Activated CD8-positive, alpha-beta memory T cell treated with anti-CD3 and anti-CD28 coated beads, Interleukin-2, amount 50 U/mL, for 1 hour (primary cell): Measurements from ENCODE around the gene DNM1L.

Source experiments
- DNase-seq: peaks from one replicate; pipeline ENCODE4 v3.0.0-alpha.2; 2020; ENCODE audit errors: extremely low read depth

The DNM1L gene

GRCh38 chr12:32756476-32757066, 77.5 kb downstream of the DNM1L start:
- no peak for DNase-seq

- DNase-seq = no peak
Measured at GRCh38 chr12:32757157-32757556, 78.1 kb downstream of the DNM1L start.

- no peak for DNase-seq
Measured at GRCh38 chr12:32761716-32762115, 82.6 kb downstream of the DNM1L start.

- no peak for DNase-seq
Measured at GRCh38 chr12:32765906-32766305, 86.8 kb downstream of the DNM1L start.

- DNase-seq = no peak
Measured at GRCh38 chr12:32768518-32768917, 89.4 kb downstream of the DNM1L start.

- DNase-seq = no peak
Measured at GRCh38 chr12:32770141-32770540, 91.0 kb downstream of the DNM1L start.

- no peak for DNase-seq
Measured at GRCh38 chr12:32773691-32774090, 94.6 kb downstream of the DNM1L start.

- DNase-seq = no peak
Measured at GRCh38 chr12:32776258-32776657, 97.2 kb downstream of the DNM1L start.

GRCh38 chr12:32777159-32777558, 98.1 kb downstream of the DNM1L start:
- DNase-seq = no peak

GRCh38 chr12:32777691-32778175, 98.6 kb downstream of the DNM1L start:
- DNase-seq = no peak

GRCh38 chr12:32780071-32780470, 101.0 kb downstream of the DNM1L start:
- DNase-seq = no peak

GRCh38 chr12:32783029-32783428, 103.9 kb downstream of the DNM1L start:
- DNase-seq = no peak

GRCh38 chr12:32785557-32785956, 106.5 kb downstream of the DNM1L start:
- DNase-seq = no peak

- no peak for DNase-seq
Measured at GRCh38 chr12:32788405-32788804, 109.3 kb downstream of the DNM1L start.

GRCh38 chr12:32789446-32789845, 110.3 kb downstream of the DNM1L start:
- no peak for DNase-seq

- DNase-seq = no peak
Measured at GRCh38 chr12:32789916-32790315, 110.8 kb downstream of the DNM1L start.

- DNase-seq = no peak
Measured at GRCh38 chr12:32794281-32794680, 115.2 kb downstream of the DNM1L start.
